ENCODE data around the gene AP4M1.
A peak's percentile ranks its signal among the peaks of the same experiment; 100 is the strongest.

Gene AP4M1

GRCh38 chr7:100088095-100088620 lies 13.3 kb upstream of the AP4M1 start:
- DNase-seq = no peak

DNA sequence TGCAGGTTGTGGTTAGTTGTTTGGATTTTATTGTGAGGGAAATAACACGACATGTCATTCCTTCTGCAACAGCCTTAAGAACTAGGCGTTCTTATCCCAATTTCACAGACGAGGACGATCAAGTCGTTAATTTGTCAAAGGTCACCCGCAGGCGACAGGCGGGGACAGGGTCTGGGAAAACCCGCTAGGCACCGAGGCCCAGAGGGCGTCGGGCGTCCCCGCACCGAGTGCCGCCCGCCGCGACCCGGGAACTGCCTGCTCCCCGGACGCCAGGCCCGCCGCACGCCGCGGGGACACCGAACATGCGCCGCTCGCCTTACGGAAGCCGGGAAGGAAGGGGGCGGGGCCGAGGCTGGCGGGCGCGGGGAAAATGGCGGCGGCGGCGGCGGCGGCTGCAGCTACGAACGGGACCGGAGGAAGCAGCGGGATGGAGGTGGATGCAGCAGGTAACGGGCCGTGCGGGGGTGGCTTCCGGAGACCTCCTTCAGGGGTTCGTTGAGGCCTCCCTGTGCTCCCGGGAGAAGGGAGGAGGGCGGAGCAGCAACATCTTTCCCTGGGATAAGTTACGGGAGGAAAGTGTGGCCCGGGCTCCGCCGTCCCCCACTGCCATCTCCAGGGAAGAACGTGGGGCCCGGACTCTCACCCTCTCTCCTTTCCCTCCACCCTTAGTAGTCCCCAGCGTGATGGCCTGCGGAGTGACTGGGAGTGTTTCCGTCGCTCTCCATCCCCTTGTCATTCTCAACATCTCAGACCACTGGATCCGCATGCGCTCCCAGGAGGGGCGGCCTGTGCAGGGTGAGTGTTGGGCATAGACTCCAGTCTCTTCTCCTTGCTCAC lies 12.6 kb upstream of the AP4M1 start, which contains the start of gene COPS6:
TSS of gene COPS6 (plus strand) at position 349 of the 837 bp plus-strand sequence. CDS start at position 371, 22 bp downstream.
- peak; percentile 79 for DNase-seq

DNA sequence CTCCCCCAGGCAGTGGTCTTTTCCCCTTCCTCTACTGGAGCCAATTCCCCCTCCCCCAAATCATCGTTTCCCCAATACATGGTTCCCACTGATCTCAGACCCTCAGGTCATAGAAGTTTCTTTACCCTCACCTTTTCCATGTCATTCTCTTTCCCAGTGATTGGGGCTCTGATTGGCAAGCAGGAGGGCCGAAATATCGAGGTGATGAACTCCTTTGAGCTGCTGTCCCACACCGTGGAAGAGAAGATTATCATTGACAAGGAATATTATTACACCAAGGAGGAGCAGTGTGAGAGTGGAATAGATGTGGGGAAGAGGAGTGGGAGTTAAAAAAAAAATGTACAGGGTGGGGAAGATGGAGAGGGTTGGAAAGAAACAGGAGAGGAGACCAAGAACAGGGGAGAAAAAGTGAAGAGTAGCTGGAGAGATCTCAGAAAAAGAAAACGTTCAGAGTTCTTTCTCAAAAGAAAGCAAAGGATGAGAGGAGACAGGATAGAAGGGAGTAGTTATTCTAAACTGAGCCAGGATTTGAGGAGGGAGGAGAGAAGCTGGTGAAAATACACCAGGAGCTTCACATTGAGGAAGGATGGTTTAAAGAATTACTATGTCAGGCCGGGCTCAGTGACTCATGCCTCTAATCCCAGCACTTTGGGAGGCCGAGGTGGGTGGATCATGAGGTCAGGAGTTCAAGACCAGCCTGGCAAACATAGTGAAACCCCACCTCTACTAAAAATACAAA lies 11.8 kb upstream of the AP4M1 start:
- no peak for DNase-seq

DNA sequence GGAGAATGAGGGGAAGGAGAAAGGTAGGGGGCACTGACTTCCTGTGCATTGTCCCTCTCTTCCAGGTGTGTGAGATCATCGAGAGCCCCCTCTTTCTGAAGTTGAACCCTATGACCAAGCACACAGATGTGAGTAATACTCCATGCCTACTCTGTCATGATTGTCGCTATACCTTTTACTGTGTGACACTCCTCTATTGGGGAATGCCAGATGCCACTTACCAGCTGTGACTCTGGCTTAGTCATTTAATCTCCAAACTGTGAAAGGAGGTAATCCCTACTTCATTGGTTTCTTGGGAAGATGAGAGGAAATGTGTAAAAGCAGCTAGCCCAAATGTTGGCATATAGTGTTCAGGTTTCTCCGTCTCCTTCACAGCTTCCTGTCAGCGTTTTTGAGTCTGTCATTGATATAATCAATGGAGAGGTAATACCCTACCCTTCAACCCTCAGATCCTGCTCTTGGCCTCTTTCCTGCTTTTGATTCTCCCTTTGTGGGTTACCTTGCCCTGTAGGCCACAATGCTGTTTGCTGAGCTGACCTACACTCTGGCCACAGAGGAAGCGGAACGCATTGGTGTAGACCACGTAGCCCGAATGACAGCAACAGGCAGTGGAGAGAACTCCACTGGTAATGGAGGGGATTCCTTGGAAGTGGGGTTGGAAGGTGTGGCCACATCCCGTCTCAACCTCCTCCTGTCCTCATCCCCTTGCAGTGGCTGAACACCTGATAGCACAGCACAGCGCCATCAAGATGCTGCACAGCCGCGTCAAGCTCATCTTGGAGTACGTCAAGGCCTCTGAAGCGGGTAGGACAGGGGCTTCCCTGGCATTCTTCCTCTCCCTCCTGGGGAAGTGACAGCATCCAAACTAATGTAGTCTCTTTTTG lies 10.7 kb upstream of the AP4M1 start:
- DNase-seq = no peak

GRCh38 chr7:100091411-100092181 lies 9.8 kb upstream of the AP4M1 start:
- no peak for DNase-seq

GRCh38 chr7:100093054-100093453 lies 8.4 kb upstream of the AP4M1 start:
- DNase-seq = no peak

DNA sequence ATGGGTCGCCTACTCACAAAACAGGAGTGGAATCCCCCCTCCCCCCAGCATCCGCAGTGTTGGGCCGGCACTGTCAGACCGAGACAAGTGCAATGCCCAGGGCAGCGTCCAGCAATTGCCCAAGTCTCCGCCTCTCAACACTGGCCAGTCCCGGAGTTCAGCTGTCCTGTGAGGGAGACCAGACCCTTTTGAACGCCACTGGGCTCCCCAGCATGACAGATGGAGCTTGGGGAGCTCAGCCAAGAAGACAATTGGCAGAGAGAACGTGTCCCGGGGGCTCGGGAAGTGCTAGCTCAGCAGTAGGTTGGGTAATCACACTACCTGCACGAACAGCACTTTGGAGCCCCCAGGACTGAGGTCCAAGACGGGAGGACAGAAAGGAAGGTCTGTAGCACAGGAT lies 7.9 kb upstream of the AP4M1 start:
- DNase-seq = no peak

DNA sequence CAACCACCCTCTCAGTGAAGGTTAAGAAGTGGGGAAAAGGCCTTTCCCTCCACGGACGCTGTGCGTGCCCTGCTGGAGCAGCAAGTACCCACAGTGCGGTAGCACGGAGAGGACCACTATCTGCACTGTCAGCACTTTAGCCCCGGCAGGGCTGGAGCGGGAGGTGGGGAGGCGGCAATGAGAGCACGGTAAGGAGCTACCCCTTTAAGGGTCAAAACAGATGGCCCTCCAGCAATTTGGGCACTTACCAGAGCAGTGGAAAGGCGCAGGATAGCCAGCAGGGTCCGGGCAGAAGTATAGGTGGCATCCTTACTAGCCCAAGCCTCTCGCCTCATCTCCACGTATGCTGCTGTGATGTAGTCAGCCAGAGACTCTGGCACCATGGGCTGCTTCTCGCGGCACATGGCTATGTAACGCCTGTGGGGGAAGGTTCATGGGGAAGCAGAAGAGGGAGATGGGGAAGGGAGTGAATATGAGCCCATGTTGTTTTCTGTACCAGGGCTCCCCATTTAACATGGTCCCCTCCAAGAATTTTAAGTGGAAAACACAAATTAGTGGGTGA lies 7.4 kb upstream of the AP4M1 start:
- DNase-seq = no peak

GRCh38 chr7:100095289-100095688 lies 6.2 kb upstream of the AP4M1 start:
- no peak for DNase-seq

DNA sequence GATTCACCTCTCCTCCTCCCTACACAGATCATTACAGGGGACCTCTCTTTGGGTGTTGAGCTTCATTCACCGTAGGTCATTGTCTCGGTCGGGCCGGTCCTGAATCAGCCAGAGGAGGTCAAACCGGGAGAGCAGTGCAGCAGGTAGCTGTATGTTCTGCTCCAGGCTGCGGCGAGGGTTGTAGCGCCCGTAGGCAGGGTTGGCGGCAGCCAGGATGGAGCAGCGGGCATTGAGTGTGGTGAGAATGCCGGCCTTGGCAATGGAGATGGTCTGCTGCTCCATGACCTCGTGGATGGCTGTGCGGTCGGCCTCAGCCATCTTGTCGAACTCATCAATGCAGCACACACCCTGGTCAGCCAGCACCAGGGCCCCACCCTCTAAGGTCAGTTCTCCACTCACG lies 5.7 kb upstream of the AP4M1 start:
- DNase-seq = no peak

DNA sequence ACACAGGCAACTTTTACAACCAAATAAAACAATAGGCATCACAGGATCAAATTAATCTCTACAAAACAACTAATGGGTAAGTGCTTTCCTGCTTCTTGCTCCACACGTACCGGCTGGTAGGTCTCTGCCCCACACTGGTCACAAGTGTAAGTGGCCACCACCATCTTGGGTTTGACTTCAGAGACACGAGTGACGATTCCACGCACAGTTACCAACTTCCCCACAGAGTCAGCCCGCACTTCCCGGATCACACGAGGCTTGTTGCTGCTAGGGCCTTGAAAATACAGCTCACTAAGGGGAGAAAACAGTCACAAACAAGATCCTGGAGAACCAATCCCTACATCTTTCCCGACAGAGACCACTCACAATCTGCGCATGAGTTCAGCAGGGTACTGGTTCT lies 2.5 kb upstream of the AP4M1 start:
- no peak for DNase-seq

GRCh38 chr7:100099452-100099851 lies 2.0 kb upstream of the AP4M1 start:
- DNase-seq = no peak

DNA sequence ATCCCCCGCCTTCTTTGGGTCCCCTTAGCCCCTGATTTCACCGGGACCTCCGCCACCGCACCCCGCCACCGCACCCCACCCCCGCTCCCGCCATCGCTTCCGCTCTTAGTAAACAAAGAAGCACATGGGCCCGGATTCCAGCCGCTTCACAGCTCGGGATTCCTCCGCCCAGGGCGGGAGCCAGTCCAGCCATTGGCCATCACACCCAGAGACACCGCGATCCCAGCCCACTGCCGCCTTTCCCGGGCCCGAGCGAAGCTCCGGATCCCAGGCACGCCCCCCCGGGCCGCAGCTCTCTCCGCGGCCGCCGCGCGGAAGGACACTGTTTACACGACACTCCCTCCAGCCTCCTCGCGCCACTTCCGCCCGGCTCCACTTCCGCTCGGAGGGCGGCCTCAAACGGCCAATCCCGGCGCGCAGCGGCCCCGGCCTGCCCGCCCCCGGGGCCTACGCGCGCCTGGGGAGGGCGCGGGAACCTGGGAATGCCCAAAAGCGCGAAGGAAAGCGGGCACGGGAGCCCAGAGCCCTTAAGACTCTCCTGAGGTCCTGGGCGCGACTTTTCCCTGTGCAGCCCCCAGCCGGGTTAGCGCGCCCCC lies 925 bp upstream of the AP4M1 start:
- peak; percentile 82 for DNase-seq

DNA sequence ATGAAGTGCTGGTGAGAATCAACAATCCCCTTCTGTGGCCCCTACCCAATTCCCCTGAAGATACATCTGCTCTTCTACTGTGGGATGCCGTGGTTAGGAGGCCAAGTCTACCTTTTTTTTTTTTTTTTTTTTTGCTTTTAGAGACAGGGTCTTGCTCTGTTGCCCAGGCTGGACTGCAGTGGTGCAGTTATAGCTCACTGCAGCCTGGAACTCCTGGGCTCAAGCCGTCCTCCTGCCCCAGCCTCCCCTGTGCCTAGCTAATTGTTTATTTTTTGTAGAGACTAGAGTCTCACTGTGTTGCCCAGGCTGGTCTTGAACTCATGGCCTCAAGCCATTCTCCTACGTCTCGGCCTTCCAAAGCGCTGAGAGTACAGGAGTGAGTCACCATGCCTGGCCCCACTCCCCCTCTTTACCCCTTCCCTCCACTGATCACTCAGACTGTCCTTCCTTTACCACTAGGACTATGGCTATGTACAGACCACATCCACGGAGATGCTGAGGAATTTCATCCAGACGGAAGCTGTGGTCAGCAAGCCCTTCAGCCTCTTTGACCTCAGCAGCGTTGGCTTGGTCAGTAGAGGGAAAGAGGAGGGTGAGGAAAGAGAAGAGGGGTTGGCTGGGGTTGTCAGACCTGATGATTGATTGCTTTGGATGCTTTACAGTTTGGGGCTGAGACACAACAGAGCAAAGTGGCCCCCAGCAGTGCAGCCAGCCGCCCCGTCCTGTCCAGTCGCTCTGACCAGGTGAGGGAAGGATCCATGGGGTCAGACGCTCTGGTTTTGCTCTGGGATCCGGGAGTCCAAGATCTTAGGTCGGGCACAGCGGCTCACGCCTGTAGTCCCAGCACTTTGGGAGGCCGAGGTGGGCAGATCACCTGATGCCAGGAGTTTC lies 1.8 kb downstream of the AP4M1 start:
- no peak for DNase-seq

GRCh38 chr7:100105534-100105933 lies 4.1 kb downstream of the AP4M1 start:
- DNase-seq = no peak

- no peak for DNase-seq
Measured at GRCh38 chr7:100106633-100107032, 5.2 kb downstream of the AP4M1 start.

GRCh38 chr7:100107125-100107737 lies 5.8 kb downstream of the AP4M1 start:
- no peak for DNase-seq

DNA sequence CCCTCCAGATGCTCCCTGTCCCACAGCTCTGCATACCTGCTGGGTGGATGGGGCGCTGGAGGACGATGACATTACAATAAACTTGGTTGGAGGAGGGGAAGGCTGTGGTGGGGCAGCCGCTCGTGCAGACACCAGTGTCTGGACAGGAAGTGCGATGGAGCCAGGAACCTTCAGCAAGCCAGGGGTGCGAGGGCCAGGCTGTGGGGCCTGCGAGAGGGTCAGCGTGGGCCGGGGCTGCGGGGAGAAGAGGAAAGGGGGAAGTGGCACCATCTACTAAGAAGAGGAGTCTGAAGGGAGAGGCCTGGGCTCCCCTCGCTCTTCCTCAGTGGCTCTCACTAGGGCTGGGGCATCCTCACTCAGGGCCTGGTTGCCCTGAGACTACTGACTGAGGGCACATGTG lies 6.4 kb downstream of the AP4M1 start:
- DNase-seq = no peak

DNA sequence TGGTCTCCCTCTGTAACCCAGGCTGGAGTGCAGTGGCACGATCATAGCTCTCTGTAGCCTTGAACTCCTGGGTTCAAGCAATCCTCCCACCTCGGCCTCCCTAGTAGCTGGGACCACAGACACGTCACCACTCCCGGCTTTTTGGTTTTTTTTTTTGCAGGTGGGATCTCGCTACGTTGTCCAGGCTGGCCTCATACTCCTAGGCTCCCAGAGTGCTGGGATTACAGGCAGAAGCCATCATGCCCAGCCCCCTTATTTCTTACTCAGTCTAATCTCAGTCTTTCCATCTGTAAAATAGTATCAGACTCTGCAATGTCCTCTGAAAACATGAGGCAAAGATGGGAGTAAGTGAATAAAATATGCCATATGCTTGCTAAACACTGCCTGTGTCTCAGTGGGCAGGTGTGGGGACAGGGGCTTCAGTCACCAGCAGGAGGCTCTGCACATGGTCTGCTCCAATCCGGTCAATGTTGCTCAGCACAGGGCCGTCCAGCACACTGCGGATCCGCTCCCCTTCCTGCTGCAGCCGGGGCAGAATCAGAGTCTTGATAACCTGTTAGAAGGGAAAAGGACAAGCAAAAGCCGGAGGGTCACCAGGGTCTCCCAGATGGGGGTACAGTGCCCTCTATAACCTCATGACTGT lies 8.2 kb downstream of the AP4M1 start:
- no peak for DNase-seq
